ENCODE data around the gene PLPPR1.

DNA sequence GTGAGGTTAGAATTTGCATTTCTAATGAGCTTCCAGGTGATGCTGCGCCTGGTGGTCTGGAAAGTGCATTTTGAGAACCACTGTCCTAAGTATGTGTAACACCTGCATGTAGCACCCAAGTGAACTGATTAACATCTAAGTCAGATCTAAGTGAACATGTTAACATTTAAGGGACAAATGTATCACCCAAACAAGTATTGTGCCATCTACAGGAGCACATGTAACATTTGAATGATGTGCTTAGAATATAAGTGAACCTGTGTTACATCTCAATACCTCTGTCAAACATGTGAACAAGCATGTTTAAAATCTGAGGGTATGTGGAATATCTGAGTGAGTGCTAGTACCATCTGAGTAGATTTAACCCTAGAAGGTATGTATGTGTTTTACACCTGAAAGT, 68.7 kb downstream of the PLPPR1 start:
- no peak for TF ChIP-seq CTCF (IDR thresholded peaks at IDR 0.05; ENCODE audit: low read length)
- no peak for TF ChIP-seq EZH2 (IDR thresholded peaks at IDR 0.05; ENCODE audit: borderline replicate concordance, low read length)

Data from OCI-LY1 (cell line).